D721Med (cell line): ENCODE data around the gene PLCG2.

Source experiments
- DNase-seq: peaks from one replicate; pipeline ENCODE4 v3.0.0; 2011; ENCODE audit warnings: low spot score; ENCODE audit not compliant: insufficient read length
- FAIRE-seq: peaks from 2 replicates; lab custom pipeline; 2011; peaks lifted over from hg19 to GRCh38; lab: Jason Lieb, UNC
- TF ChIP-seq, protein P1 (sequence below): IDR thresholded peaks from 2 replicates; pipeline ENCODE4 v1.5.1; 2012; ENCODE audit warnings: mild to moderate bottlenecking, control low read depth; ENCODE audit not compliant: insufficient read depth; ENCODE audit errors: missing control alignments

Gene PLCG2

DNA sequence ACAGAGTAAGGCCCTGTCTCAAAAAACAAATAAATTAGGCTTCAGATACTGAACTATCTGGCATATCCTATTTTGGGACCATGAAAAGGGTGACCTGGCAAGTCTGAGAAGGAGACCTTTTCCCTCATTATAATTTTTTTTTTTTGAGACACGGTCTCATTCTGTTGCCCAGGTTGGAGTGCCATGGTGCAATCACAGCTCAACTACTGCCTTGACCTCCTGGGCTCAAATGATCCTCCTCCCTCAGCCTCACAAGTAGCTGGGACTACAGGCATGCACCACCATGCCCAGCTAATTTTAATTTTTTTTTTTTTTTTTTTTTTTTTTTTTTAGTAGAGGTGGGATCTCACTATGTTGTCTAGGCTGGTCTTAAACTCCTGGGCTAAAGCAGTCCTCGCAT, 37.3 kb downstream of the PLCG2 start:
- TF ChIP-seq, protein P1, sequence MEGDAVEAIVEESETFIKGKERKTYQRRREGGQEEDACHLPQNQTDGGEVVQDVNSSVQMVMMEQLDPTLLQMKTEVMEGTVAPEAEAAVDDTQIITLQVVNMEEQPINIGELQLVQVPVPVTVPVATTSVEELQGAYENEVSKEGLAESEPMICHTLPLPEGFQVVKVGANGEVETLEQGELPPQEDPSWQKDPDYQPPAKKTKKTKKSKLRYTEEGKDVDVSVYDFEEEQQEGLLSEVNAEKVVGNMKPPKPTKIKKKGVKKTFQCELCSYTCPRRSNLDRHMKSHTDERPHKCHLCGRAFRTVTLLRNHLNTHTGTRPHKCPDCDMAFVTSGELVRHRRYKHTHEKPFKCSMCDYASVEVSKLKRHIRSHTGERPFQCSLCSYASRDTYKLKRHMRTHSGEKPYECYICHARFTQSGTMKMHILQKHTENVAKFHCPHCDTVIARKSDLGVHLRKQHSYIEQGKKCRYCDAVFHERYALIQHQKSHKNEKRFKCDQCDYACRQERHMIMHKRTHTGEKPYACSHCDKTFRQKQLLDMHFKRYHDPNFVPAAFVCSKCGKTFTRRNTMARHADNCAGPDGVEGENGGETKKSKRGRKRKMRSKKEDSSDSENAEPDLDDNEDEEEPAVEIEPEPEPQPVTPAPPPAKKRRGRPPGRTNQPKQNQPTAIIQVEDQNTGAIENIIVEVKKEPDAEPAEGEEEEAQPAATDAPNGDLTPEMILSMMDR, result no peak
- FAIRE-seq (no peak), DNase-seq (no peak)

DNA sequence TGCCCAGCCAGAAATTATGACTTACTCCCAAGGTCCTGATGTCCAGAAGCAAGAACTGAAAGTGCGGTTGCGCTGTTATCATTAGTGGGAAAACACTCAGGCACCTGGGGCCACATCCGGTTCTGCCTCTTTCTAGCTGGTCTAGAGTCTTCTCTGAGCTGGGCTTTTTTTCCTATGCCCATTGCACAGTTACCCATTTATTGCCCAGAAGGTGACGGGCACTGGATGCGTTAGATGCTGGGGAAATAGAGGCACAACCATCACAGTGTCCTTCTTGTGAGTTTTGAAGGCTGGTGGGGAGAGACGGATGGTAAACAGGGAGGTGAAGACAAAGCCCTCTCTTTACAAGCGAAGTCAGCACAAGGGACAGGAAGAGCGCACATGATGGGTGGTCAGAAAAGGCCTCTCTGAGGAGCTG, 37.7 kb downstream of the PLCG2 start:
- FAIRE-seq (no peak), DNase-seq (no peak)
- TF ChIP-seq, protein P1, result no peak

DNA sequence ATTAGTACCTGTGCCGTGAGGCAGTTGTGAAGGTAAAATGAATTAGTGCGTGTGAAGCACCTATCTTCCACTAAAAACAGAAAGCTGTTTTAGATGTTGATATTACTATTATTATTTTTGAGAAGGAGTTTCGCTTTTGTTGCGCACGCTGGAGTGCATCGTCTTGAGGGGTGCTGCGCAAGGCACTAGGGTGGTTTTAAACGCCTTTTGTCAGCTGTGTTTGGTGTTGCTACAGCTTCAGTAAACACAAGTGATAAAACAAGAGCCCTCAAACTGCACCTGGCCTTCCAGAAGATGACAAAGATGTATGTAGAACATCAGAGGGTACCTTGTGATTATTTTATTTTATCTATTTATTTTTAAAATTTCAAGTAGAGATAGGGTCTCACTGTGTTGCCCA, 38.2 kb downstream of the PLCG2 start:
- FAIRE-seq (no peak), DNase-seq (no peak)
- TF ChIP-seq, protein P1, result no peak

DNA sequence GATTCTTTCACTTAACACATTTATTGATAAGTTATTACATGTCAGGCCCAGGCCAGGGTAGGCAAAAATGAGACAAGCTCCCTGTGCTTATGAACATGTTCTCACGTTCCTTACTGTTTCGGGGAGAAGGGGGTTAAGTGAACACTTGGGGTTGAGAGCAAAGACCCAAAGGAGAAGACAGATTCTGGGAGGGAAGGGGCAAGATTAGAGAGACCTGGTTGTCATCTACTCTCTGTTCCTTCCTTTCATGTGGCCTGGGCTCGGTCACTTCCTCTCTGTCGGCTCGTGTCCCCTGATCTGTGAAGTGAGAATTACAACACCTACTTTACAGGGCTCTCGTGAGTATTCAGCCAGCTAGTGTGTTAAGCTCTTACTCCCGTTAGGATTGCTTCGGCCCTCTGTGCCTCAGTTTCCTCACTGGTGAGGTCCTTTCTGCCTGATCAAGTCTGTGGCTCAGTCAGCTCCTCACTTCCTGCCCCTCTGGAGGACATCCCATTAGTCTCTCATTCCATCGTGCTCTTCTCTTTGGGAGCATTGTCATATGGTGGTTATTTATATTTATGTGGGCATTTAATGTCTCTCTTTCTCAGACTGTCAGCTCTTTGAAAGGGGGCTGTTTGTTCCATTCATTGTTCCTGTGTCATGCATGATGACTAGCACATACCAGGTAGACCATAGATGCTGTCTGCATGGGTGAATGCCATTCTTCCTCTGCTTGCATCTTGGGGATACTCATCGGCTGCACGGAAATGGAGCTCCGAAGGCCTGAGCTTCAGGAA, 38.9 kb downstream of the PLCG2 start:
- no peak for FAIRE-seq
- DNase-seq, result no peak
- TF ChIP-seq, protein P1, result no peak

DNA sequence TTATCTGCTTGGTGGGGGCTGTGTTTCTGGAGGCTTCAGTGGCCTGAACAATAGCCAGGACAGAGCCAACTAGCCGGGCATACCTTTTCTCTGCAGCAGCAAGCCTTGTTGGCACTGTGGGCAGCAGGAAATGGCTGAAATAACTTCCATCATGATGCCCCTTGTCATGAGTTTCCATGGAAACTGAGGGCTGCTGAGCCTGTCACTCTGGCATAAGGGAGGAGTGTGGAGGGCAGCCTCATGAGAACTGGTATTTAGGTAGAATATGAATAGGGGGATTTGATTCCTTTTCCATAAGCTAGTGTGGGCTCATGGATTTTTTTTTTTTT, 39.4 kb downstream of the PLCG2 start:
- TF ChIP-seq, protein P1, result no peak
- no peak for FAIRE-seq

DNA sequence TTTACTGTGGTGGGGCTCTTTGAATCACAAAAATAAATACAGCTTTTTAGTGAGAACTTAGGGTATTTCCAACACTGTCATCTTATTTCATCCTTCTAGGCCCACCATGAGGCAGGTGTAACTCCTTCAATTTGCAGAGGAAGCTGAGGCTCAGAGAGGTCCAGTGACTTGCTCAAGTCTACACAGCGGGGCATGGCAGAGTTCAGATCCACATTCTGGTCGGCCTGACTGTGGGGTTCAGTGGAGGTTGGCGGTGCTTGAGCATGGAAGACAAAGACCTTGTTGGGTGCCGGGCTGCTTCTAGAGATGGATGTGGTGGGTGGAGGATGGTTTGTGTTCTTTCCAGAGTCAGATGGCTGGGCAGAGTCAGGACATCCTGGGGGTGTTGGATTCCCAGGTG, 39.8 kb downstream of the PLCG2 start:
- TF ChIP-seq, protein P1, result no peak
- FAIRE-seq (no peak), DNase-seq (no peak)

More for the DNA sequence above, 39.4 kb downstream of the PLCG2 start:
- no peak for DNase-seq

DNA sequence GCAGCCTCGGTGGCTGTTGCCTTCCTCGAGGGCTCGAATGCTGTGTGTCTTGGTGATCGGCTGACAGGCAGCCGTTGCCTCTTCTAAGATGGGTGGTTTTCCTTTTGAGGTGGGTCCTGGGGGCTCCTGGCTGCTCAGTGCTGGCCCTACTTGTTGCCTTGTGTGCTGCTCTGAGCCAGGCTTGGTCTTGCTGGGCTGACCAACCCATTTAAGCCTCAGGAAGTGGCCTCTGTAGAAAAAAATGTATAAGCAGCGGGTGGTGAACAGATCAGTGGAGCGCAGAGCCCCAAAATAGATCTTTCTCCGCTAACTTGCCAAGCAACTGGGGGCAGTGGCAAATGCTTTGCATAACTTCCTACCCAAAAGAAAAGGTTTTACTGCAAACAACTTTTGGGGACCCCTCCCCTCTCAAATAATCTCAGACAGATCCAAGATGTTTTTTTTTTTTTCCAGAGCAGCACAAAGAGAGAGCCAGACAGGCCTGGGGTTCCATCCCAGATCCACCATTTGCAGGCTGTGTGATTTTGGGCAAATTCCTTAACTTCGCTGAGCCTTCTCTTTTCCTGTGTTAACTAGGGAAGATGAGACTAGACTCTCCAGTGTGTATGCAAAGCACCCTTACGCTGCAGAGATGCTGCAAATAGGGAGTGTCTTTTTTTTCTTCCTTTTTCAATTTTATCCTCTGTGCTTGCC, 42.5 kb downstream of the PLCG2 start:
- DNase-seq (no peak), FAIRE-seq (no peak)
- TF ChIP-seq, protein P1, result no peak
